GM21825 (cell line): ENCODE results near the gene GPRIN3.

Experiments
- ATAC-seq: cut with Tn5 transposase; IDR thresholded peaks from one replicate; pipeline ENCODE4 v1.9.1; 2021; ENCODE audit warnings: mild to moderate bottlenecking, moderate library complexity; ENCODE audit not compliant: unreplicated experiment

Gene GPRIN3

GRCh38 chr4:89307446-89308160 is at the start of gene GPRIN3:
TSS of gene GPRIN3 (minus strand) at chr4:89307800. CDS start at chr4:89250110, 57,690 bp downstream.
- peak; percentile 72 for ATAC-seq

GRCh38 chr4:89357340-89357739 is 49.7 kb upstream of the GPRIN3 start:
- no peak for ATAC-seq

GRCh38 chr4:89356086-89356485 is 48.5 kb upstream of the GPRIN3 start:
- ATAC-seq: no peak

- ATAC-seq: no peak
These were observed 45.9 kb upstream of the GPRIN3 start for GRCh38 chr4:89353514-89353913.

GRCh38 chr4:89352541-89352940 is 44.9 kb upstream of the GPRIN3 start:
- ATAC-seq: no peak

GRCh38 chr4:89351201-89351600 is 43.6 kb upstream of the GPRIN3 start:
- no peak for ATAC-seq

GRCh38 chr4:89347363-89348025 is 39.9 kb upstream of the GPRIN3 start:
- ATAC-seq: no peak

- no peak for ATAC-seq
These were observed 37.0 kb upstream of the GPRIN3 start for GRCh38 chr4:89344571-89344970.

GRCh38 chr4:89338206-89338605 is 30.6 kb upstream of the GPRIN3 start:
- no peak for ATAC-seq

- no peak for ATAC-seq
These were observed 30.1 kb upstream of the GPRIN3 start for GRCh38 chr4:89337681-89338080.

GRCh38 chr4:89336818-89337420 is 29.3 kb upstream of the GPRIN3 start:
- no peak for ATAC-seq

- no peak for ATAC-seq
These were observed 27.2 kb upstream of the GPRIN3 start for GRCh38 chr4:89334830-89335229.

GRCh38 chr4:89334311-89334710 is 26.7 kb upstream of the GPRIN3 start:
- no peak for ATAC-seq

- ATAC-seq: no peak
These were observed 24.3 kb upstream of the GPRIN3 start for GRCh38 chr4:89331686-89332544.

- no peak for ATAC-seq
These were observed 23.6 kb upstream of the GPRIN3 start for GRCh38 chr4:89331197-89331596.

GRCh38 chr4:89329280-89329679 is 21.7 kb upstream of the GPRIN3 start:
- no peak for ATAC-seq

- peak; percentile 96 for ATAC-seq
These were observed 17.1 kb upstream of the GPRIN3 start for GRCh38 chr4:89324671-89325070.

GRCh38 chr4:89322671-89323070 is 15.1 kb upstream of the GPRIN3 start:
- ATAC-seq: no peak

- ATAC-seq: no peak
These were observed 12.2 kb upstream of the GPRIN3 start for GRCh38 chr4:89319756-89320155.

- no peak for ATAC-seq
These were observed 9.3 kb upstream of the GPRIN3 start for GRCh38 chr4:89316931-89317366.

GRCh38 chr4:89316211-89316610 is 8.6 kb upstream of the GPRIN3 start:
- no peak for ATAC-seq
